Prostate gland (tissue), 2 donors: Measurements from ENCODE around the gene NES.

Experiments used
- CTCF ChIP-seq, 4 experiments: fragments of 200-600 bp in 2 of 4; fragments of 450-650 bp in 2 of 4; sonication (generic) in 2 of 4; IDR thresholded peaks; 1 replicate in 3 of 4; 2 replicates in 1 of 4; pipeline ENCODE4 v1.5.1; 2016 to 2019; ENCODE audit warnings: antibody characterized with exemption in 4 of 4, mild to moderate bottlenecking in 2 of 4, moderate library complexity in 2 of 4
- POLR2A ChIP-seq: fragments of 450-650 bp; IDR thresholded peaks from one replicate; pipeline ENCODE4 v1.6.1; 2016; ENCODE audit warnings: antibody characterized with exemption, mild to moderate bottlenecking

GRCh38 chr1:156670359-156670758 lies 6.8 kb downstream of the NES start:
- no peak for TF ChIP-seq CTCF (IDR thresholded peaks at IDR 0.05)
- TF ChIP-seq POLR2A: no peak
